ENCODE results near the gene OVOL1.

DNA sequence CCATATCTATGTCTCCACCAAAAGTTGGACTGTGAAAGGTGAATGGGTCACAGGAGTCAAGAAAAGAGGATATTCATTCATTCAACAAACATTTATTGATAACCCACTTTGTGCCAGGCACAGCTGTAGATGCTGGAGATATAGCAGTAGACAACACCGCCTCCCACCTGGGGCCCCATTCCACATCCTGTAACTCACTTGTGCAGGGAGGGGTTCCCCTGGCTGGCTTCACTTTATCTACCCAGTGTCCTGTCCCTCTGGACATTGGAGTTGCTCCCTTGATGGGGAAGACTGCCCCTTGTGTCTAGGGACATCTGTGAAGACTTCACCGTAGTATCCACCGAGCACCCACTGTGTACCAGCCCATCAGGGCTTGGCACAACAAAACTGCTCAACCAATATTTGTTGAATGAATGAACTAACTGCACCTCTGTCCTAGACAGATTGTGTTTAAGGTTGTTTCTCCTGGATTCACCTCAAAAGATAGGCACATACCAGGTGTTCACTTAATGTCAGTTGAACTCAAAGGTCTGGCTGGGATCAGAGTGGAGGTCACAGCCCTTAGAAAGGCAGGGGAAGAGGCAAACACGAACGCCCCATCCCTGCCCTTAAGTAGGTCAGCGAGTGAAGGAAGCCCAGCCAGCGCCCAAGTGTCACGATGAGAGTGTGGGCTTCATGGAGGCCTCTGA is 1.4 kb upstream of the OVOL1 start:
- TF ChIP-seq, protein P1, sequence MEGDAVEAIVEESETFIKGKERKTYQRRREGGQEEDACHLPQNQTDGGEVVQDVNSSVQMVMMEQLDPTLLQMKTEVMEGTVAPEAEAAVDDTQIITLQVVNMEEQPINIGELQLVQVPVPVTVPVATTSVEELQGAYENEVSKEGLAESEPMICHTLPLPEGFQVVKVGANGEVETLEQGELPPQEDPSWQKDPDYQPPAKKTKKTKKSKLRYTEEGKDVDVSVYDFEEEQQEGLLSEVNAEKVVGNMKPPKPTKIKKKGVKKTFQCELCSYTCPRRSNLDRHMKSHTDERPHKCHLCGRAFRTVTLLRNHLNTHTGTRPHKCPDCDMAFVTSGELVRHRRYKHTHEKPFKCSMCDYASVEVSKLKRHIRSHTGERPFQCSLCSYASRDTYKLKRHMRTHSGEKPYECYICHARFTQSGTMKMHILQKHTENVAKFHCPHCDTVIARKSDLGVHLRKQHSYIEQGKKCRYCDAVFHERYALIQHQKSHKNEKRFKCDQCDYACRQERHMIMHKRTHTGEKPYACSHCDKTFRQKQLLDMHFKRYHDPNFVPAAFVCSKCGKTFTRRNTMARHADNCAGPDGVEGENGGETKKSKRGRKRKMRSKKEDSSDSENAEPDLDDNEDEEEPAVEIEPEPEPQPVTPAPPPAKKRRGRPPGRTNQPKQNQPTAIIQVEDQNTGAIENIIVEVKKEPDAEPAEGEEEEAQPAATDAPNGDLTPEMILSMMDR (conservative IDR thresholded peaks at IDR 0.05; ENCODE audit: low read depth, low read length): no peak
- TF ChIP-seq EZH2 (IDR thresholded peaks at IDR 0.05; ENCODE audit: low read length, unreplicated experiment): no peak

Measured in PC-3 (cell line).